ENCODE data around the gene FRYL.

The FRYL gene

GRCh38 chr4:48558026-48558425 is 222.1 kb downstream of the FRYL start:
- DNase-seq (ENCODE audit: low read depth in 2 of 2): no peak

- DNase-seq (ENCODE audit: low read depth in 2 of 2): no peak
Observed at GRCh38 chr4:48557478-48557877, 222.6 kb downstream of the FRYL start.

- DNase-seq (ENCODE audit: low read depth in 2 of 2): no peak
Observed at GRCh38 chr4:48556268-48556667, 223.8 kb downstream of the FRYL start.

GRCh38 chr4:48554606-48555005 is 225.5 kb downstream of the FRYL start:
- DNase-seq (ENCODE audit: low read depth in 2 of 2): no peak

GRCh38 chr4:48553720-48554119 is 226.4 kb downstream of the FRYL start:
- DNase-seq (ENCODE audit: low read depth in 2 of 2): no peak

GRCh38 chr4:48546336-48546735 is 233.7 kb downstream of the FRYL start:
- no peak for DNase-seq (ENCODE audit: low read depth in 2 of 2)

GRCh38 chr4:48543796-48544195 is 236.3 kb downstream of the FRYL start:
- DNase-seq (ENCODE audit: low read depth in 2 of 2): no peak

GRCh38 chr4:48542888-48543287 is 237.2 kb downstream of the FRYL start:
- DNase-seq (ENCODE audit: low read depth in 2 of 2): no peak

- DNase-seq (ENCODE audit: low read depth in 2 of 2): no peak
Observed at GRCh38 chr4:48539597-48539996, 240.5 kb downstream of the FRYL start.

- no peak for DNase-seq (ENCODE audit: low read depth in 2 of 2)
Observed at GRCh38 chr4:48538358-48538757, 241.7 kb downstream of the FRYL start.

- no peak for DNase-seq (ENCODE audit: low read depth in 2 of 2)
Observed at GRCh38 chr4:48526406-48526805, 253.7 kb downstream of the FRYL start.

- DNase-seq (ENCODE audit: low read depth in 2 of 2): no peak
Observed at GRCh38 chr4:48518143-48518542, 261.9 kb downstream of the FRYL start.

- DNase-seq (ENCODE audit: low read depth in 2 of 2): no peak
Observed at GRCh38 chr4:48509543-48509942, 270.5 kb downstream of the FRYL start.

- no peak for DNase-seq (ENCODE audit: low read depth in 2 of 2)
Observed at GRCh38 chr4:48506716-48507115, 273.4 kb downstream of the FRYL start.

GRCh38 chr4:48504352-48504751 is 275.7 kb downstream of the FRYL start:
- no peak for DNase-seq (ENCODE audit: low read depth in 2 of 2)

- no peak for DNase-seq (ENCODE audit: low read depth in 2 of 2)
Observed at GRCh38 chr4:48504026-48504330, 276.1 kb downstream of the FRYL start.

GRCh38 chr4:48503233-48504025 is 276.6 kb downstream of the FRYL start:
- DNase-seq (ENCODE audit: low read depth in 2 of 2): no peak

GRCh38 chr4:48499551-48500066 is 280.5 kb downstream of the FRYL start:
- no peak for DNase-seq (ENCODE audit: low read depth in 2 of 2)

GRCh38 chr4:48498895-48499294 is 281.2 kb downstream of the FRYL start:
- DNase-seq (ENCODE audit: low read depth in 2 of 2): no peak

GRCh38 chr4:48495941-48496340 is 284.1 kb downstream of the FRYL start:
- DNase-seq (ENCODE audit: low read depth in 2 of 2): no peak

GRCh38 chr4:48493452-48494100 is 286.5 kb downstream of the FRYL start:
- no peak for DNase-seq (ENCODE audit: low read depth in 2 of 2)

- no peak for DNase-seq (ENCODE audit: low read depth in 2 of 2)
Observed at GRCh38 chr4:48491514-48492176, 288.4 kb downstream of the FRYL start.
